Activated CD4-positive, alpha-beta T cell treated with anti-CD3 and anti-CD28 coated beads, Interleukin-10, Interleukin-2, amounts not matched to agents 100 ng/mL and 50 ng/mL, durations not matched to agents 16 hours and 8 hours (primary cell): ENCODE data around the gene LPP.
A peak's percentile ranks its signal among the peaks of the same experiment; 100 is the strongest.
"Not testable (repeated sequence)": the region's sequence is repeated elsewhere in the genome, so short reads cannot be mapped to it uniquely, and the experiment has no call there.

Source experiments
- DNase-seq: peaks from one replicate; pipeline ENCODE4 v3.0.0-alpha.2; 2020

Gene LPP

DNA sequence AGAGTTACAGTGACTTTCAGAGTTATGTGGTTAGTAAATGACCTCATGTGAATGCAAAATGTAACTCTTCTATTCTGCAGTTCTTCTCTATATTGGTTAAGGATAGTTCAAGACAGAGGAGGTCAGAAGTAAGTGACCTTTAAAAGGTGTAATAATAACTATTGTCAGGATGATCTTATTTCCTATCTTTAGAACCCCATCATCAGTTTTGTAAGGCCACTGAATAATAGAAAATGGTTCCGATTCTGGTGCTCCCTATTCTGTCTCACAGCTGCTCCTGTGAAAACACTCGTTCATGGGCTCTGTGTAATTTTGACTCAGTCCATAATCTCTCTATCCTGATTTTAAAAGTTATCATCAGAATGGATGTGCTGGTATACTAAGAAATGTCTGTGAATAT lies 463.3 kb downstream of the LPP start:
- no peak for DNase-seq

DNA sequence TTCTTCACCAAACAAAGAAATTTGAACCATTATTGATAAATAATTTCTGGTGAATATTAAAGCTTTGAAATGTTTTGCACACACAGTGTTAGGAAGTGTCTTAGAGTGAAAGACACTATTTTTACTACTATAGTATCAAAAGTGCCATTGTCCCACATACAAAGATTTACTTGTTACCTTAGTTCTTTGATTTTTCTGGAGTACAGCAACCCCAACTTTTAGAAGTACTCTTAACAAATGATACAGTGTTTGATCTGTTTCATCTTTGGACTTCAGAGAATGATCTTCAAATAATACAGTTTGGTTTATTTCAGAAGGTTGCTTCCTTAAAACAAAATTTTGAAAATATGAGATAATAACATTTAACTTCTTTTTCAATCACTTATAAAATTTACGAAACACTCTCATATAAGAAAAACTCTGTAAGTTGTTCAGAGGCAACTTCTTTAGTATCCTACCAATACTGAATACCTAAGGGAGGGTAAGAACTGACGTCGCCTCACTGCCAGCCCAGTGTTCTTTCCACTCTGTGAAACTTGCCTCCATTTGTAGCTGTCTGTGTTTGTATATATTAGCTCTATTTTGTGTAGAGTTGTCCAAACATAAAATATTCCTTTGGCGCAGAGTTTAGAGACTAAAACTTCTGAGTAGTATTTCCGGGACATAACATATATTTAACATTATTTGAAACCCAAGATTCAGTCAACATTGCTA lies 464.2 kb downstream of the LPP start:
- DNase-seq: no peak

DNA sequence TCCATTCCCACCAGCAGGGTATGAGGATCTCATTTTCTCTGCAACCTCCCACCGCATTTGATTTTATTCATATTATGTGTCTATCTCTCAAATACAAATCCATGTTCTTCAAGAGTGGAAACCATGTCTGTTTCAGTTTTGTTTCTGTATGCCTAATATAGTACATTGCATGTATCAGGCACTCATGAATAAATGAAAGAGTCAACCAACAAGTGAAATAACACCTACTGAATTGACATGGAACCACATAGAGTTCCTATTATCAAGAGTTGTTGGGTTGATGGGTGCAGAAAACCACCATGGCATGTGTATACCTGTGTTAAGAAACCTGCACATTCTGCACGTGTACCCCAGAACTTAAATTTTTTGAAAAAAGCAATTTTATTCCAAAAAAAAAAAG lies 466.8 kb downstream of the LPP start:
- DNase-seq: no peak

DNA sequence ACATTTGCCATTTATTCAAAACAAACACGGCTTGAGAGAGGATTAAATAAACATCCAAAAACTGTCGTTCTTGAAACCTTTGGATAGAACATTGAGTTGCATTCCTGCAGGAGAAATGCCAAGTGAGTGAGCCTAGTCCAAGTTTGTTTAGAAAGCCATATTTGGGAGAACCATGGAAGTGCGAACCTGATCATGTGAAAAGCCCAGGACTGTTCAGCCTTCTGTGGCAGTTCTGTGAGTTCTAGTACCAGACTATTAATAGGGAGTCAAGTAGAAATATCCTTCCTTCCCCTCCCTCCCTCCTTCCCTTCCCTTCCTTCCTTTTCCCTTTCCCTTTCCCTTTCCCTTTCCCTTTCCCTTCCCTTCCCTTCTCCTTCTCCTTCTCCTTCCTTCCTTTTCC lies 470.4 kb downstream of the LPP start:
- no peak for DNase-seq

DNA sequence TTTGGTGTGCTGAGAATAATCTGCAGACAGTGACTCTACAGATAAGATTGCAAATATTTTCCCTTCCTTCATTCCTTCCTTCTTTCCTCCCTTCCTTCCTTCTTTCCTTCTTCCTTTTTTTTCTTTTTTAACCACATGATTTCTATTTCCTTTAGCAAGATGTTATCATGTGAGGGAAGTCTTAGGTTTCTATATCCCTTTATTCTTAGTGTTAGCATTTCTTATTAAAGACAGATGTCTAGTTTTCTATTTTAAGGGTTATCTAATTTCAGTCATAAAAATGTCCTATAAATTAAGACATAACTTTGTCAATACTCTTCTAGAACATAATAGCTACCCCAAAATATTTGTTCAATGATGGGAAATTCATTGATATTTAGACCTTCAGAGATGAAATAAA lies 470.9 kb downstream of the LPP start:
- no peak for DNase-seq

DNA sequence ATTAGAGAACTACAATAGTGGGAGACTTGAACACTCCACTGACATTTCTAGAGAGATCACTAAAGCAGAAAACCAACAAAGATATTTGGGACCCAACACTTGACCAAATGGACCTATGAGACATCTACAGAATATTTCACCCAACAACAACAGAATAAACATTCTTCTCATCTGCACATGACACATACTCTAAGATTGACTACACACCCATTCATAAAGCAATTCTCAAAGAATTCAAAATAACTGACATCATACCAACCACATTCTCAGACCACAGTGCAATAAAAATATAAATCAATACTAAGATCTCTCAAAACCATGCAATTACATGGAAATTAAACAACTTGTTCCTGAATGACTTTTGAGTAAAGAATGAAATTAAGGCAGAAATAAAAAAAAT lies 473.7 kb downstream of the LPP start:
- peak; percentile 8 for DNase-seq

DNA sequence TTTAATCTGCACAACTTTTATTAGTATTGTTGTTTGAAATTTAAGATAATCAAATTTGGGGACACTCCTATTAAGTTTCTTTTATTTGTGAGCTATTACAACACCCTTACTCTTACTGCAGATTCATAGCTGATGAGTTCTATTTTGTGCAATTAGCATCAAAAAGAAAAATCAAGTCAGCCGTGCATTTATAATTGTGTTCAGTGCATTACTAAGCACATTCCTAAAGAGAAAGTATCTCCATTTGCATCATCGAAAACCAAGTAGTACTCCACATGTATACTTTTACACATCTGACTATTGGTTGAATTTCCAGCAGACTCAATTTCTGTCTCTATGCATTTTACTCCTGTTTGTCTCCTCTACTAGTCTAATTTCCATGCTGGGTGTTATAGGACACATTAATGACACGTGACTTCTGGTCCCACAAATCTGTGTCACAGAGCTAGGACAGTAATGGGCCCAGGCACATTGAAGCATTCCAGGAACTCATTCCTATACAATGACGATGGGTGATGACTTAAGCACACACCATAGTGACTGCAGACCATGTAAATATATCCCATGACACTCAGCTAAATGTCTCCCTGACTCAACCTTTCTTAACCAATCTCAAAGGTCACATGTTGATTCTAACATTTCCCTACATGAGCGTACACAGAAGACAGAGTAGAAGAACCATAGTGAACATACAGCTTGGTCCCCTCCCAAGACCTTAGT lies 477.5 kb downstream of the LPP start:
- DNase-seq: no peak

DNA sequence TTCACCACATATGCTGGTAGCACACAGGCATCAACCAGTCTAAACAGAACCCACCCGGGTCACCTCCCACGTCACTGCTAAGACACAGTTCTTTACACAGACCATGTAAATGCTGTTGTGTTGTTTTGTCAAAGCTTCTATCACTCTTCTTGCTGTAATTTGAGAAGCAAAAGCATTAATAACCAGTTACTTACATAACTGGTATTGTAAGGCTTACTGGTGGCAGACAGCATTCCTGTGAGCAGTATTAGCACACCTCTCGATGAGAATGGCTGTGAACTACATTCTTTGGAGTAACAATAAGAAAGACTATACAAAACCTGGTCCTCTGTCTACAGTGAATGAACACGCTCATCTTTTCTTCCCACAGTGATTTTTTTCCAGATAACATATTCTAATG lies 479.2 kb downstream of the LPP start:
- DNase-seq: no peak

DNA sequence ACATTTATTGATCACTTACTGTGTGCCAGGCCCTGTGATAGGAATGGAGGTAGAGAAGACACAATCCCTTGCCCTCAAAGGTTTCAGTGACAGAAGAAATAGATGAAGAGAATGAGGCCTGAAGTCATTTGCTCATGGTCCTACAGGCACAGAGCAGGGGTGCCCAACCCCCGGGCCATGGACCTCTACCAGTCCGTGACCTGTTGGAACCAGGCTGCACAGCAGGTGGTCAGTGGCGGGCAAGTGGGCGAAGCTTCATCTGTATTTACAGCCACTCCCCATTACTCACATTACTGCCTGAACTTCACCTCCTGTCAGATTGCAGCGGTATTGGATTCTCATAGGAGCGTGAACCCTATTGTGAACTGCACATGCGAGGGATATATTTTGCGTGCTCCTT lies 480.3 kb downstream of the LPP start:
- DNase-seq: no peak

DNA sequence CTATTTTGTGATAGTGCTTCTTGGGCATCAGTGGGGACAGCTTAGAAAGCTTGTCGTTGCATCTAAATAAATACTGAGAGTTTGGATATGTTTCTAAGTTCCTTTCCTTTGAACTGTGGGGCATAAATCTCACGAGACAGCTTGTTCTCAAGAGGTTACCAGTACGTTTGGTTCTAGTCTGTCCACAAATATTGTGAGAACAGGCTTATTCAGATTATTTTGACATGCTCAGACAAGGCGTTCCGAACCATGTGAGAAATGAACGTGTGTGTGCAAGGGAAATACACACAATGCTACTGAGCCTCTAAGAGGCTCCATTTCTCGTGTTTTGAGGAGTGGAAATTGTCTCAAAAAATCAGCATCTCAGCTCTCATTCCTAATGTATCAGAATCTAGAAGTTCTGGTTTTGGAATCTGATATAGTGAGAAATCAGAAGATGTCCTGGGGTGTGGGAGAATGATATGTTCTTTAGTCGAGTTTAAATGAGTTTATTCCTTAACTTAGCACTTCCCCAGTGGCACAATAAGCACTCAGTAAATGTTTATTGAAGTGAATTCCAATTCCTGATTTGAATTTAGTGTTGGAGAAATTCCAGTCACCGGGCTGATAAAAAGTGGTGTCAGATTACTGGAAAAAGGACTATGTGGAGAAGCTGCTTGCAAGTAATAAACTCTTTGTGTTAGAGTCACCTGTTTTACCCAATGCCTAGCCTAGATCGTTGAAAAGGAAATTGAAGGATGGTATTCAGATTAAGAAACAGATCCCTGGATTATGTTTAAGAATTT lies 481.5 kb downstream of the LPP start:
- DNase-seq: no peak

DNA sequence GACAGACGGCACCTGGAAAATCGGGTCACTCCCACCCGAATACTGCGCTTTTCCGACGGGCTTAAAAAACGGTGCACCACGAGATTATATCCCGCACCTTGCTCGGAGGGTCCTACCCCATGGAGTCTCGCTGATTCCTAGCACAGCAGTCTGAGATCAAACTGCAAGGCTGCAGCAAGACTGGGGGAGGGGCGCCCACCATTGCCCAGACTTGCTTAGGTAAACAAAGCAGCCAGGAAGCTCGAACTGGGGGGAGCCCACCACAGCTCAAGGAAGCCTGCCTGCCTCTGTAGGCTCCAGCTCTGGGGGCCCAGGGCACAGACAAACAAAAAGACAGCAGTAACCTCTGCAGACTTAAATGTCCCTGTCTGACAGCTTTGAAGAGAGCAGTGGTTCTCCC lies 482.3 kb downstream of the LPP start:
- not testable (repeated sequence) for DNase-seq

DNA sequence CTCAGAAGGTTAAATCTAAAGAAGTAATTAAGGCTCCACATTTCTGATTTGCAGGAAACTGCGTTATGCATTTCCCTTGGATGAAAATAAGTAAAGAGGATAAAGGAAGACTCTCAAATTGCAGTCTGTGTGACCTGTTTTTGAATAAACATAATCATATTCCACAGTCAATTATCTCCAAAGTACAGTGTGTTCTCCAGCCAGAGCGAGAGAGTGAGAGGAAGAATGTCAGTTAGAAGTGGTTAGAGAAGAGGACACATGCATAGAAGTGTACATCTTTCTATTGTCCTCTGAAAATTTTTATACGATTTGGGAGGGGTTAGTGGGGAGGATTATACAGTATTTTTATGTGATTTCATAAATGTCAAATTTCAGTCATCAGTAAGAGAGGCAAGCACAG lies 487.1 kb downstream of the LPP start:
- DNase-seq: no peak

DNA sequence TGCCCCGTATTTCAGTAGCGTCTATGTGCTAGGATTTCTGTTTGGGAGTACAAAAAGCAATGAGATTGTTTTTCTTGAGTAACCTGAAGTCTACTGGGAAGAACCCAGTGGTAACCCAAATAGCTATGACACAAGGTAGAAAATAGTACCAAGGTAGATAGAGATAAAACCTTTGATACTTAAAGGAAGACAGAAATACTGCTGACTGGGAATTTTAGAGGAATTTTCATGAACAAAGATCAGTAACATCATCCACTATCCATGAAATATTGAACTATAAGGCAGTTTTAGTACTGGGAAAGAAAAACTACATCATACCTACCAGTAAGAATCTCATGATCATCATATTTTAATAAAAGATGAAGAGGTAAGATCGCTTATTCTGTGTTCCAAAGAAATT lies 489.8 kb downstream of the LPP start:
- no peak for DNase-seq

DNA sequence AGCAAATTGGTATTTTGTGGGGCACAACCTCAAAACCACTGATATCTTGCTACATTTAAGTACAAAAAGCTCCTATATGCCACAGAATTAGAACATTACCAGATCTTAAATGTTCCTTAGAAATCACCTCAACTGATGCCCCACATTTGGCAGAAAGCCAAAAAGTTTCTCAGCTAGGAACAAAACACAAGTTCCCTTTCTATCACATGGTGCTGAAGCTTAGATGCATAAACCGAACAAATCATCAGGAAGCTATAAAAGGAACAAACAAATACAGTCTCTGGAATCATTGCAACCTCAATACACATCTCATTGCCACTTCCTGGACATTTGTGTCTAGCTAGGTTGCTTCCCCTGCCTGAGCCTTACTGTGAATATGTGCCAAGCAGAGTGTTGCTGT lies 492.6 kb downstream of the LPP start:
- no peak for DNase-seq

DNA sequence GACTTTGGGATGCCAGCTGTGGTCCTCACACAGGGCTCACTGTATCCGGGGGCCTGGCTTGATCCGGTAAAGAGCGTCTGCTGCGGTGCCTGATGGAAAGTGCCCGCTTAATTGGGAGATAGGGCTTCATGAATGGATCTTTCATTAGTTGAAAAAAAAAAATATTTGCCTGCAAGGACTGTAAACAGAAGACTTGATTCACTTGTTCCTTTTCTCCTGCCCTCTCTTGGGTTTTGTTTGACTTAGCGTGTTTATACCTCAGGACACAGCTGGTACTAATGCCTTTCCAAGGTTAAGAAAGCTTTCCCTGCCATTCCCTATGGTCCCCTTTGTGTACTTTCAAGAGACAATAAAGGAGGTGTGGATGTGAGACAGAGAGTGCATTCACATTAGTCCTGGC lies 493.3 kb downstream of the LPP start:
- no peak for DNase-seq

DNA sequence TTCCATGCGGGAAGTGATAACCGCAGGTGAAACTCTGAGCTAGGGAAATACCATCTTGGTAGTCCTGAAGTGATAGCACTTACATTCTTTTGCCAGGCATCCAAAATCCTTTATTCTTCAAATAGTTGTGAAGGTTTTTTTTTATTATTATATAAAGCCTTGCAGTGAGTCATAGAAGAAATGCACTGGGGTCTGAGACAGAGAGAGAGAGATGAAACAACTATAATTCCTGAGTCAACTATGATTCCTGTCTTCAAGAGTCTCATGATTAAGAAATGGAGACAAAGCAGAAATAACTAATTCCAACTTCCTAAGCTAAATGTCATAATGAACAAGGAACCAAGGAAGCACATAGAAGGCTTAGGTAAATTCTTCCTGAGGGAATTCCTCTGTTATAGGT lies 495.6 kb downstream of the LPP start:
- DNase-seq: no peak

DNA sequence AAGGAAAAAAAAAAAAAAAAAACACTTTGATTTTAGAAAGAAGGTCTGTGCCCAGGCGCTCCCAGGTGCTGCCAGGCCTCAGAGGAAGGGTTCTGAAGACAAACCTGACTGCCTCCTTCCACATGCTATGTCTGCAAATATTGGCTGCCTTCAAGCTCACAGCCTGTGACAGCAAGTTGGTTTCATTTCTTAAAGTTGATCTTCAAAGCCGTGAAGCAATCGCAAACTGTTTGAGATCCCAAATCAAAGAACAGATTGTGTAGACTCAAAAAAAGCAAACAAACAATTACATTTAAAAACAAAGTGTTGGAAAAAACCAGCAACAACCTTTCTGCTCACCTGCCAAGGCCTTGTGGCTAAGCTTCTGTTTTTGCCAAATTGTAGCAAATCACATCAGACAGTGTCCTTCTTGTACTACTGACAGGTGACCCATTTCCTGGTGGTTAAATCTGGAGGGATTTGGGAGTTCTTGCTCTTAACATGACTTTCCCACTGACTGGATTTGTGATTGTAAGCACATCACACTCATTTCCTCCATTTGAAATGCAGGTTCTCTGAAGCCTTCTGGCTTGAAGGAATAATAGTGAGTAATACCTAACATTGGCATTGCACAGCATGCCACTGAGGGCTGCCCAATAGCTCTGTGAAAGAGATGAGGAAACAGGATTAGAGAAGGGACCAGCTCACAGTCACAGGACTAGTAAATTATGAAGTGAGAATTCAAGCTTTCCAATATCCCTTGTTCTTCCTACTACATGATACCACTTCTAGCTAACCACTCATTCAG lies 502.4 kb downstream of the LPP start:
- DNase-seq: peak; percentile 19

DNA sequence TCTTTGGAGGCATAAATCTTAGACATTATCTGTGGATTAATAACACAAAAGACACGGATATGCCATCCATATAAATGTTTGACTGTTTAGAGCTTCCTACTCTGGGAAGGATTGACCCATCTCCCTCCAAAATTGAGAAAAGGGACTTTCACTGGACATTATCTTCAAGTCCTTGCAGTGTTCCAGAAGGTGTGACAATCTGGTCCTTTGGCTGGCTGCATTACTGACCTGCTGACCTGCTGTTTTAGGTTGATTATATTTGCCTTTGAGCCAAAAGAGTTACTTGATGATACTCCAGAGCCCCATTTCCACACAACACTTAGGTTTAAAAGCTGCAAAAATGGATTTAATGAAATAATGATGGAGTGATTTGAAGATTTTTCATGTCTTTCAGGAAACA lies 504.6 kb downstream of the LPP start:
- DNase-seq: no peak

DNA sequence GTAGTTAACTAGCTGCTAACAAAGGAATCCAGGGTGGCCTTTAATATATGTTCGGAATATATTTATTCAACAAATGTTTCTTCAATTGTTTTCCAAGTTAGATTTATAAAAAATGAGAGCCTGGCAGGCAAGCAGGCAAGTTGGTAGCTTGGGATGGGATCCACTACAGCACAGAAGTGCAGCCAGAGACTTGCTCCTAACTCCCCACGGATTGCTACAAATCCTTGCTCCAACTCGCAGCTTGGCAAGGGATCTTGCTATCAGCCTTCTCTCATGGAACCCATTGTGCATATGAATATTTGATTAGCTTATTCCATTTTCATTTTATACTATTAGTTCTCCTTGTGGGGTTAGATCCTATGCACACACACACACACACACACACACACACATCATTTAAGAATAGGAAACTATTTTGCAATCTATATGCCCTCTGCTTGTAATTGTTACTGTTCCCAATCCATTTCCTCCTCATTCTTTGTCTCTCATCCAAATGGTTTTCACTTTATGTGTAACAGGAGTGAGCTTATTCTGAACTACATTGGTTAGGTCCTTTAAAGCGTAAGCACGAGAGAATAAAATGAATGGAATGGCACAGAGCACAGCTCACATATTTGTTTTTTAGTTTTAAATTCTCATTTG lies 505.6 kb downstream of the LPP start:
- no peak for DNase-seq

DNA sequence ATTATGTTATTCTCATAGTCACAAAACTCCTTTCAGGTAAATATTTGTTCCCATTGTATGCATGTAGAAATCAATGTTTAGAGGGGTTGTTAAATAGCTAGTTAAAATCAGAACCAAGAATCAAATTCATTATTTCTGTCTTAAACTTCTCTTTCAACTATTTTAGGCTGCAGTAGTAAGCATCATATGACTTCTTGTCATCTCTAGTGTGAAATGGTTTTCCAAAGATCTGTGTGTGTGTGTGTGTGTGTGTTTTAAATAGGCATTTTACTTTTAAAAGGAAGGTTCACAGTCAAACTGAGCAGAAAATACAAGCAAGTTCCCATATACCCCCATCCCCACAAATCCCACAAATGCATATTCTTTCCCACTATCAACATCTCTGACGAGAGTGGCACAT lies 506.5 kb downstream of the LPP start:
- DNase-seq: no peak

DNA sequence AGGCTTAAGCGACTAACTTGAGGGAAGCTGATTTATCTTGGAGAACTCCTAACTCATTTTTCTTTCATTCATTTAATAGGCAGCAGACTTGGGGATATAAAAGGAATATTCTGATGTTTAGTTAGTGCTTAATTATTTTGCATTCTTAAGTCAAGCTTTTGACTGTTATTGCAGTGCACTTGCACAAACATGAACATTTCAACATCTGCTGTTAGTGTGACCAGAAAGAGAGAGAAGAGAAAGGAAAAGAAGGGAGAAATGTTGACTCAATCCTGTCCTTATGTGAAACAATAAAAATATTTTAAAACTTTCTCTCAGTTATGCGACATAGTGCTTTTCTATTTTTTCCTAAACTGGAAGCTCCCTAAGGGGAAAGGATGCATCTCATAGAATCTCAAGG lies 507.8 kb downstream of the LPP start:
- no peak for DNase-seq

DNA sequence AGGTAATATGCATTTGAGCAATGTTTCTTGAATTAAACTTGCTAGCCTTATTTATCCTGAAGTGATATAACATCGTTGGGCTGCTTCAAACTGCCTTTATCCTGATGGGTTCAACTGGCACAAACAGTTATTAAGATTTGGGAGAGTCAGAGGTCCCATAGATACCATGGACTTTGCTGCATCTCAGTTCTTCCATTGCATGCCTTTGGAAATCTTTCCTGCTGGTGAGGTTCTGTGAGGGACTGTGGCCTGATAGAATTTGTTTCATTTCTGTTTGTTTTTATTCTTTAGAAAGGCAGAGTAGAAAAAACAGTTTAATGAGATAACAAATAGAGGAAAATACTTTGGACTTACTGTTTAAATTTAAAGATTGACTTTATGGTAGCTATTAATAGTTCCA lies 508.3 kb downstream of the LPP start:
- no peak for DNase-seq

DNA sequence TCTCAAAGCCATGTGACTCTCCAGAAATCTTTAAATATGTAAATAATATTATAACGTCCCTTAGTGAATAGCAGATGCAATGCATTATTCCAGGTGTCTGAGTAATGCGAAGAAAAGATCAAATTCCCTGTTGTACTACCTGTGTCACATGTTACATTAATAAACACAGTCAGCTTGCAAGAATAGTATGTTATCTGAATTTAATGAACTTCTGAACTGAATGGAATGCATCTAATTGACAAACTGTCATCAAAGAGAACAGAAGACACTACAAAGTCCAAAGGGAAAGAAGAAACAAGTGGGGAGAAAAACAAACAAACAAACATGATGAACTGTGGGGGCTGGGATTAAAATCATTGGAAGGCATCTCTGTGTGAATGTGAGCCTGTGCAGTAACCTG lies 508.8 kb downstream of the LPP start:
- DNase-seq: no peak
